HepG2 (cell line): Measurements from ENCODE around the gene TPX2. TPM values are rescaled to one million over a fixed set of nuclear protein-coding genes. Genes with fewer than 3 reads are reported as not detected.

ENCODE experiments used
- CCAR2 ChIP-seq: fragments of 200-400 bp; formaldehyde crosslinking; optimal IDR thresholded peaks from 2 replicates; pipeline ENCODE3; 2018; ENCODE audit warnings: low read depth, mild to moderate bottlenecking, low read length, moderate library complexity
- ELF1 ChIP-seq: sonication (generic); formaldehyde crosslinking; IDR thresholded peaks from 2 replicates; pipeline ENCODE4 v1.4.0; 2020; ENCODE audit warnings: missing genetic modification reagents
- ELF3 ChIP-seq: IDR thresholded peaks from 2 replicates; pipeline ENCODE4 v1.6.1; 2016; ENCODE audit warnings: missing genetic modification reagents, missing compliant biosample characterization
- GFI1 ChIP-seq: sonication (generic); formaldehyde crosslinking; IDR thresholded peaks from 2 replicates; pipeline ENCODE4 v1.5.0; 2020; ENCODE audit warnings: missing genetic modification reagents, mild to moderate bottlenecking, borderline replicate concordance
- KLF15 ChIP-seq: sonication (generic); formaldehyde crosslinking; IDR thresholded peaks from 2 replicates; pipeline ENCODE4 v1.8.1; 2023; ENCODE audit warnings: borderline replicate concordance, mild to moderate bottlenecking, inconsistent platforms, missing genetic modification reagents, mixed read lengths
- MLLT10 ChIP-seq: sonication (generic); formaldehyde crosslinking; IDR thresholded peaks from 2 replicates; pipeline ENCODE4 v1.4.0; 2020; ENCODE audit warnings: missing genetic modification reagents
- MZF1 ChIP-seq: sonication (generic); formaldehyde crosslinking; IDR thresholded peaks from 2 replicates; pipeline ENCODE4 v1.8.1; 2023; ENCODE audit warnings: mild to moderate bottlenecking, missing genetic modification reagents, borderline replicate concordance
- ONECUT2 ChIP-seq: sonication (generic); formaldehyde crosslinking; IDR thresholded peaks from 2 replicates; pipeline ENCODE4 v1.4.0; 2020; ENCODE audit warnings: missing genetic modification reagents
- PPARG ChIP-seq: conservative IDR thresholded peaks from 2 replicates; pipeline ENCODE4 v1.6.1; 2016; ENCODE audit warnings: missing biosample characterization, missing genetic modification reagents
- THRA ChIP-seq: sonication (generic); formaldehyde crosslinking; IDR thresholded peaks from 2 replicates; pipeline ENCODE4 v1.4.0; 2020; ENCODE audit warnings: missing genetic modification reagents, borderline replicate concordance
- ZBTB2 ChIP-seq: sonication (generic); formaldehyde crosslinking; IDR thresholded peaks from 2 replicates; pipeline ENCODE4 v1.8.0; 2022; ENCODE audit warnings: low read depth, missing genetic modification reagents
- ZNF382 ChIP-seq: sonication (generic); formaldehyde crosslinking; IDR thresholded peaks from 2 replicates; pipeline ENCODE4 v1.5.0; 2020; ENCODE audit warnings: missing genetic modification reagents, mild to moderate bottlenecking, borderline replicate concordance
- ZNF431 ChIP-seq: sonication (generic); formaldehyde crosslinking; IDR thresholded peaks from 2 replicates; pipeline ENCODE4 v1.9.0; 2022; ENCODE audit warnings: missing genetic modification reagents, low read depth, mild to moderate bottlenecking, borderline replicate concordance
- ZNF547 ChIP-seq: sonication (generic); formaldehyde crosslinking; IDR thresholded peaks from 2 replicates; pipeline ENCODE4 v1.5.1; 2020; ENCODE audit warnings: mild to moderate bottlenecking, missing genetic modification reagents
- ZNF563 ChIP-seq: sonication (generic); formaldehyde crosslinking; IDR thresholded peaks from 2 replicates; pipeline ENCODE4 v1.8.0; 2022; ENCODE audit warnings: mild to moderate bottlenecking, moderate library complexity, missing genetic modification reagents
- ZNF569 ChIP-seq: sonication (generic); formaldehyde crosslinking; IDR thresholded peaks from 2 replicates; pipeline ENCODE4 v1.5.0; 2020; ENCODE audit warnings: mild to moderate bottlenecking, missing genetic modification reagents, moderate library complexity, borderline replicate concordance
- ZNF614 ChIP-seq: IDR thresholded peaks from 2 replicates; pipeline ENCODE4 v1.6.1; 2018; ENCODE audit warnings: missing biosample characterization, missing genetic modification reagents, inconsistent platforms, borderline replicate concordance
- ZNF704 ChIP-seq: sonication (generic); formaldehyde crosslinking; IDR thresholded peaks from 2 replicates; pipeline ENCODE4 v1.8.1; 2023; ENCODE audit warnings: mild to moderate bottlenecking, inconsistent platforms, moderate library complexity, missing genetic modification reagents, borderline replicate concordance
- ZNF776 ChIP-seq: sonication (generic); formaldehyde crosslinking; IDR thresholded peaks from 2 replicates; pipeline ENCODE4 v1.4.0; 2020; ENCODE audit warnings: mild to moderate bottlenecking, missing genetic modification reagents
- polyA plus RNA-seq, 8 experiments: library from polyadenylated mRNA; depleted of rRNA in 3 of 8; stranded (reverse) in 7 of 8; unstranded in 1 of 8; fragments of >200 nt; fragmentation: Illumina TruSeq in 4 of 8; extraction: Trizol in 4 of 8; gene quantifications; 2 replicates each; pipeline versions ENCODE4 v1.2.1 to v1.2.3, GENCODE V29; 2011 to 2016; ENCODE audit warnings: low read depth in 4 of 8, missing spikeins in 1 of 8, mixed read lengths in 1 of 8; ENCODE audit not compliant: insufficient read depth in 1 of 8
- total RNA-seq, 5 experiments: library from RNA; depleted of rRNA; stranded (reverse); fragments of >200 nt; fragmentation: Illumina TruSeq; extraction: Trizol; gene quantifications; 2 replicates each; pipeline ENCODE4 v1.2.3, GENCODE V29; 2016; ENCODE audit warnings: low read depth in 1 of 5
- TF ChIP-seq, protein P1 (sequence below): sonication (generic); formaldehyde crosslinking; IDR thresholded peaks from 2 replicates; pipeline ENCODE4 v1.4.0; 2020; ENCODE audit warnings: missing genetic modification reagents
- TF ChIP-seq, protein P2 (sequence below): sonication (generic); formaldehyde crosslinking; IDR thresholded peaks from 2 replicates; pipeline ENCODE4 v1.4.0; 2020; ENCODE audit warnings: mild to moderate bottlenecking, missing genetic modification reagents

The TPX2 gene
- total and polyA plus RNA-seq, 2 of the 13 experiments (the other 11 are each of a cell fraction or from before 2014, with no cell fraction given): 34.3 to 124 TPM

DNA sequence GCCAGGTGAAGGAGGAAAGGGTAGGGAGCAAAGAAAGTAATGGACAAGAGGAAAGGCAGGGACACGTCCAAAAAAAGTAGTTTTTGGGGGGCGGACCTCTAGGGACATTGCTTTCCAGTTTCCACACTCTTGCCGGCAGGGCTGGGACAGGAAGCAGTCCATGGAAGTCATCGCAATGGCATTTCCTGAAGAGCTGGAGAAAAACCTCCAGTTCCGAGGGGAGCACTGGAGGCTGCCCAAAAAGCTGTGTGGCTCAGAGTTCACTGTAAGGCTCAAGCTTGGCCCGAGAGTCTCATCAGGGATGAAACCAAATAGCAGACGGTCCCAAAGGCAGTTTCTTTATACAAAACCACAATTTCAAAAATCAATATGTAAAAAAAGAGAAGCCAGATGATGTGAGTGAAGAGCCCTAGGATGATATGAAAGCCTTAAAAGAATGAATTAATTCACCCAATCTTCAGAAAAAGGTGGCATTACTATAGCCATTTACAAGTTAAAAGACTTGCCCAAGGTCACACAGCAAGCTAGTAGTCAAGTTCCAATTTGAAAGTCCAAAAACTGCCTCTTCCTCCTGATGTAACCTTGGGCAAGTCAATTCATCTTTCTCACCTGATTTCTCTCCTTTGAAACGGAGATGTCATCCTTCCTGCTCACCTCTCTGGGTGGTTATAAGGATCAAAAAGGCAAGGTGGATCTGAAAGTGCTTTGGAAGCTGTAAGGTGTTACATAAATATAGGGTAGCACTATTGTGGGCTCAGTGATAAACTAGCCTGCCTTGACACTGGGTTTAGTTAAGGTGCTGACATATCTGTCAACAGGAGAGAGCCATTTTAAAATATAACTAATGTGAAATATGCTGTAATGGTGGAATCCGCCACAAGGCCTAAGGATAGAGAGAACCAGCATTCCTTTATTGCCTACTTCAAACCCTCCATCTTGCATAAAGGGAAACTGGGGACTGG is 25.5 kb upstream of the TPX2 start (continued):
- TF ChIP-seq ZNF382 (CRISPR knock-in tag) (0 out of 2 replicates have a peak, but pooled peaks have one; percentile 13), ZNF614 (CRISPR knock-in tag) (no peak), THRA (CRISPR knock-in tag) (0 out of 2 replicates have a peak, but pooled peaks have one; percentile 13), ZNF431 (CRISPR knock-in tag) (0 out of 2 replicates have a peak, but pooled peaks have one; percentile 14), ZNF704 (no peak), ZBTB2 (CRISPR knock-in tag) (no peak), MZF1 (CRISPR knock-in tag) (peak; percentile 70; the same call in 1 of the 2 replicates), GFI1 (no peak), MLLT10 (CRISPR knock-in tag) (no peak), ONECUT2 (CRISPR knock-in tag) (peak; percentile 27; the same call in 1 of the 2 replicates), ZNF569 (CRISPR knock-in tag) (no peak), ZNF547 (CRISPR knock-in tag) (no peak), ELF3 (CRISPR knock-in tag) (peak; percentile 32), ELF1 (no peak), CCAR2 (no peak), KLF15 (no peak), PPARG (no peak; the same call in 1 of the 2 replicates), ZNF563 (CRISPR knock-in tag) (no peak), ZNF776 (CRISPR knock-in tag) (no peak)
- TF ChIP-seq, protein P1, sequence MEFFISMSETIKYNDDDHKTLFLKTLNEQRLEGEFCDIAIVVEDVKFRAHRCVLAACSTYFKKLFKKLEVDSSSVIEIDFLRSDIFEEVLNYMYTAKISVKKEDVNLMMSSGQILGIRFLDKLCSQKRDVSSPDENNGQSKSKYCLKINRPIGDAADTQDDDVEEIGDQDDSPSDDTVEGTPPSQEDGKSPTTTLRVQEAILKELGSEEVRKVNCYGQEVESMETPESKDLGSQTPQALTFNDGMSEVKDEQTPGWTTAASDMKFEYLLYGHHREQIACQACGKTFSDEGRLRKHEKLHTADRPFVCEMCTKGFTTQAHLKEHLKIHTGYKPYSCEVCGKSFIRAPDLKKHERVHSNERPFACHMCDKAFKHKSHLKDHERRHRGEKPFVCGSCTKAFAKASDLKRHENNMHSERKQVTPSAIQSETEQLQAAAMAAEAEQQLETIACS (CRISPR knock-in tag): no peak
- TF ChIP-seq, protein P2, sequence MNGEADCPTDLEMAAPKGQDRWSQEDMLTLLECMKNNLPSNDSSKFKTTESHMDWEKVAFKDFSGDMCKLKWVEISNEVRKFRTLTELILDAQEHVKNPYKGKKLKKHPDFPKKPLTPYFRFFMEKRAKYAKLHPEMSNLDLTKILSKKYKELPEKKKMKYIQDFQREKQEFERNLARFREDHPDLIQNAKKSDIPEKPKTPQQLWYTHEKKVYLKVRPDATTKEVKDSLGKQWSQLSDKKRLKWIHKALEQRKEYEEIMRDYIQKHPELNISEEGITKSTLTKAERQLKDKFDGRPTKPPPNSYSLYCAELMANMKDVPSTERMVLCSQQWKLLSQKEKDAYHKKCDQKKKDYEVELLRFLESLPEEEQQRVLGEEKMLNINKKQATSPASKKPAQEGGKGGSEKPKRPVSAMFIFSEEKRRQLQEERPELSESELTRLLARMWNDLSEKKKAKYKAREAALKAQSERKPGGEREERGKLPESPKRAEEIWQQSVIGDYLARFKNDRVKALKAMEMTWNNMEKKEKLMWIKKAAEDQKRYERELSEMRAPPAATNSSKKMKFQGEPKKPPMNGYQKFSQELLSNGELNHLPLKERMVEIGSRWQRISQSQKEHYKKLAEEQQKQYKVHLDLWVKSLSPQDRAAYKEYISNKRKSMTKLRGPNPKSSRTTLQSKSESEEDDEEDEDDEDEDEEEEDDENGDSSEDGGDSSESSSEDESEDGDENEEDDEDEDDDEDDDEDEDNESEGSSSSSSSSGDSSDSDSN (CRISPR knock-in tag): no peak
